Endothelial cell of umbilical vein (primary cell): Measurements from ENCODE around the gene MED12L. TPM values are rescaled to one million over a fixed set of nuclear protein-coding genes. Genes with fewer than 3 reads are reported as not detected.

Source experiments
- BruUV-seq: library from RNA; stranded (reverse); fragments of 400-500 nt; replicated peaks from 2 replicates; lab custom pipeline; 2021; lab: Mats Ljungman, UMichigan
- CTCF ChIA-PET: fragments of 300-600, 350-600 bp; sonication (Branson Sonifier 250); formaldehyde crosslinking; loops from one replicate; lab custom pipeline; 2021; ENCODE audit warnings: antibody characterized with exemption, inconsistent platforms; lab: Charles Lee
- POLR2A ChIA-PET: fragments of 300-600, 350-600 bp; sonication (Branson Sonifier 250); formaldehyde crosslinking; loops from one replicate; lab custom pipeline; 2021; ENCODE audit warnings: antibody characterized with exemption, inconsistent platforms; lab: Charles Lee
- DNase-seq: peaks from one replicate; pipeline ENCODE4 v3.0.0-alpha.2; 2011; ENCODE audit warnings: low read depth, low spot score
- FAIRE-seq: peaks from 2 replicates; lab custom pipeline; 2011; peaks lifted over from hg19 to GRCh38; lab: Jason Lieb, UNC
- H2AFZ ChIP-seq: 2 replicates; pipeline ENCODE4 v1.6.0; 2012; ENCODE audit warnings: low read depth, low read length, control low read depth, inconsistent platforms
- H3K27ac ChIP-seq: 2 replicates; pipeline ENCODE4 v1.5.1; 2011; ENCODE audit warnings: low read depth, mild to moderate bottlenecking, control low read depth, low read length, moderate library complexity; ENCODE audit not compliant: insufficient read depth
- H3K27me3 ChIP-seq, 2 experiments: 2 replicates each; pipeline versions ENCODE4 v1.6.0 to v1.6.1; 2011; ENCODE audit warnings: low read length in 2 of 2, mixed read lengths in 1 of 2; ENCODE audit not compliant: control insufficient read depth in 2 of 2, insufficient read depth in 2 of 2
- H3K36me3 ChIP-seq, 2 experiments: 2 replicates in 1 of 2; 3 replicates in 1 of 2; pipeline ENCODE4 v1.5.1; 2011; ENCODE audit warnings: low read length in 2 of 2, mild to moderate bottlenecking in 1 of 2, moderate library complexity in 1 of 2; ENCODE audit not compliant: control insufficient read depth in 2 of 2, insufficient read depth in 2 of 2; ENCODE audit errors: extremely low read depth in 1 of 2
- H3K4me1 ChIP-seq: 3 replicates; pipeline ENCODE4 v1.5.1; 2011; ENCODE audit warnings: mild to moderate bottlenecking, low read length; ENCODE audit not compliant: control insufficient read depth, insufficient read depth; ENCODE audit errors: extremely low read depth
- H3K4me2 ChIP-seq: 2 replicates; pipeline ENCODE4 v1.6.1; 2011; ENCODE audit warnings: low read length, control low read depth, mixed read lengths; ENCODE audit not compliant: insufficient read depth
- H3K4me3 ChIP-seq, 3 experiments: fragments of 200-600 bp in 1 of 3; sonication (generic), shearing (Covaris generic) in 1 of 3; replicated peaks in 1 of 3; 2 replicates each; pipeline ENCODE4 v1.5.1; 2011 to 2016; ENCODE audit warnings: control low read depth in 3 of 3, low read length in 3 of 3, mild to moderate bottlenecking in 2 of 3, inconsistent platforms in 1 of 3, low read depth in 1 of 3, moderate library complexity in 1 of 3; ENCODE audit not compliant: insufficient read depth in 1 of 3
- H3K79me2 ChIP-seq: 2 replicates; pipeline ENCODE4 v1.6.0; 2012; ENCODE audit warnings: low read length, inconsistent platforms; ENCODE audit not compliant: control insufficient read depth, insufficient read depth
- H3K9ac ChIP-seq: replicated peaks from 2 replicates; pipeline ENCODE3; 2011; ENCODE audit warnings: low read length, control low read depth; ENCODE audit not compliant: insufficient read depth; ENCODE audit errors: extremely low read depth
- H3K9me1 ChIP-seq: replicated peaks from 3 replicates; pipeline ENCODE4 v1.6.0; 2011; ENCODE audit warnings: mild to moderate bottlenecking, low read length; ENCODE audit not compliant: control insufficient read depth, insufficient read depth; ENCODE audit errors: extremely low read depth
- H3K9me3 ChIP-seq: replicated peaks from 2 replicates; pipeline ENCODE4 v1.5.1; 2012; ENCODE audit warnings: low read length, inconsistent platforms; ENCODE audit not compliant: control insufficient read depth, insufficient read depth
- H4K20me1 ChIP-seq: replicated peaks from 2 replicates; pipeline ENCODE3; 2011; ENCODE audit warnings: mild to moderate bottlenecking, low read length; ENCODE audit not compliant: control insufficient read depth, insufficient read depth; ENCODE audit errors: extremely low read depth
- EZH2 ChIP-seq: IDR thresholded peaks from 2 replicates; pipeline ENCODE4 v1.6.1; 2012; ENCODE audit warnings: borderline replicate concordance, low read depth, mild to moderate bottlenecking, moderate library complexity, low read length, inconsistent platforms; ENCODE audit not compliant: severe bottlenecking
- FOS ChIP-seq: IDR thresholded peaks from 2 replicates; pipeline ENCODE4 v1.6.1; 2011; ENCODE audit warnings: mild to moderate bottlenecking, low read length, moderate library complexity, borderline replicate concordance; ENCODE audit not compliant: insufficient read depth
- GATA2 ChIP-seq: IDR thresholded peaks from 2 replicates; pipeline ENCODE4 v1.7.0; 2011; ENCODE audit warnings: low read depth, mild to moderate bottlenecking, moderate library complexity, mixed read lengths, low read length; ENCODE audit not compliant: insufficient read length, insufficient read depth
- JUN ChIP-seq: IDR thresholded peaks from 2 replicates; pipeline ENCODE4 v1.6.1; 2011; ENCODE audit warnings: borderline replicate concordance, low read depth; ENCODE audit not compliant: insufficient read length, insufficient read depth
- MYC ChIP-seq: IDR thresholded peaks from one replicate; pipeline ENCODE4 v1.6.1; 2011; ENCODE audit warnings: mild to moderate bottlenecking, low read depth, low read length
- POLR2A ChIP-seq: IDR thresholded peaks from 2 replicates; pipeline ENCODE4 v1.6.1; 2012; ENCODE audit warnings: low read depth, mild to moderate bottlenecking, control low read depth, low read length
- POLR2AphosphoS5 ChIP-seq: IDR thresholded peaks from 2 replicates; pipeline ENCODE4 v1.6.1; 2012; ENCODE audit warnings: low read depth, mild to moderate bottlenecking, control low read depth, low read length, moderate library complexity; ENCODE audit not compliant: insufficient read depth
- dilution Hi-C: fragments of 300-500 bp; cut with MboI; formaldehyde crosslinking; loops from one replicate; pipeline ENCODE4 v1.15.0; 2019; ENCODE audit warnings: low sequenced_read_pairs; ENCODE audit not compliant: extremely low pct_ligation_motif_present
- intact Hi-C: fragments of 100-400 bp; cut with micrococcal nuclease; formaldehyde crosslinking; loops from one replicate; pipeline ENCODE4 v1.10.0; 2022
- polyA plus RNA-seq, 4 experiments: library from polyadenylated mRNA; depleted of rRNA in 3 of 4; stranded (reverse) in 3 of 4; unstranded in 1 of 4; fragments of >200 nt; gene quantifications; 2 replicates each; pipeline versions ENCODE4 v1.2.1 to v1.2.3, GENCODE V29; 2011 to 2012; ENCODE audit warnings: missing spikeins in 1 of 4
- total RNA-seq: library from RNA; stranded (reverse); gene quantifications from 2 replicates; pipeline ENCODE4 v1.2.3, GENCODE V29; 2021
- TF ChIP-seq, protein P1 (sequence below), 2 donors: IDR thresholded peaks; 1 replicate in 1 of 2; 2 replicates in 1 of 2; pipeline ENCODE4 v1.5.1; 2011; ENCODE audit warnings: low read length in 2 of 2, mild to moderate bottlenecking in 2 of 2, moderate library complexity in 2 of 2, control low read depth in 1 of 2, inconsistent platforms in 1 of 2, low read depth in 1 of 2; ENCODE audit not compliant: insufficient read depth in 1 of 2; ENCODE audit errors: extremely low read depth in 1 of 2
- TF ChIP-seq, protein P2 (sequence below): IDR thresholded peaks from 2 replicates; pipeline ENCODE4 v1.6.1; 2011; ENCODE audit not compliant: insufficient read depth, insufficient read length

The MED12L gene
- total and polyA plus RNA-seq, 2 donors (not counting 3 experiments of a cell fraction or from before 2014, with no cell fraction given): 0.03 to 0.27 TPM

DNA sequence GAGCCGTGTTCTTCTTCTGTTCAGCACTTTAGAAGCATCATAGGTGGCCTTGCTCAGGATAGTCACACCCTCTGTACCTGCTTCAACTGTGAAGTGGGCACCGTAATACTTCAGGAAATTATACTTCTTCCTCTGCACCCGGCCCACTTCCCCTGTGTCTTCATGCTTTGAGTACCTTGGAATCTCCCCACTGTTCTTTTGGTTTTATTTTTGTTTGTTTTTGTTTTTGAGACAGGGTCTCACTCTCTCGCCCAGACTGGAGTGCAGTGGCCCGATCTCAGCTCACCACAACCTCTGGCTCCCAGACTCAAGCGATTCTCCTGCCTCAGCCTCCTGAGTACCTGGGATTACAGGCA, 191.2 kb downstream of the MED12L start:
- ChIA-PET CTCF (interaction anchor here (1.1 to 10.8 kb wide), 2 partner anchors 12 to 109 kb away, joined by 3 to 98 read pairs; no protein-coding TSS in a partner anchor), POLR2A (interaction anchor here (0.7 kb wide), 1 partner anchor 16 kb away, joined by 3 read pairs; no protein-coding TSS in a partner anchor)
- H3K9me1 ChIP-seq: no peaks in the 10 kb centered on the region
- H4K20me1 ChIP-seq: no peaks in the 10 kb centered on the region
- H3K27me3 ChIP-seq: peaks cover 0 to 4% of the 10 kb centered on the region in 2 experiments
- no peak for DNase-seq
- H3K4me2 ChIP-seq: no peak overlapping the region
- no peaks in the 10 kb centered on the region for H3K4me1 ChIP-seq
- intact Hi-C loops (no loop called here), dilution Hi-C loops (no loop called here)
- FAIRE-seq: no peak
- H3K9me3 ChIP-seq: no peaks in the 10 kb centered on the region
- no peak overlapping the region for H2AFZ ChIP-seq
- no peak overlapping the region for H3K27ac ChIP-seq
- no peaks in the 10 kb centered on the region for H3K79me2 ChIP-seq
- H3K36me3 ChIP-seq: no peaks in the 10 kb centered on the region
- no peak overlapping the region for H3K9ac ChIP-seq
- no TSS peak for BruUV-seq
- TF ChIP-seq JUN: no peak
- TF ChIP-seq GATA2: no peak
- no peak for TF ChIP-seq POLR2AphosphoS5
- TF ChIP-seq MYC: no peak
- TF ChIP-seq POLR2A: no peak
- TF ChIP-seq, protein P1, sequence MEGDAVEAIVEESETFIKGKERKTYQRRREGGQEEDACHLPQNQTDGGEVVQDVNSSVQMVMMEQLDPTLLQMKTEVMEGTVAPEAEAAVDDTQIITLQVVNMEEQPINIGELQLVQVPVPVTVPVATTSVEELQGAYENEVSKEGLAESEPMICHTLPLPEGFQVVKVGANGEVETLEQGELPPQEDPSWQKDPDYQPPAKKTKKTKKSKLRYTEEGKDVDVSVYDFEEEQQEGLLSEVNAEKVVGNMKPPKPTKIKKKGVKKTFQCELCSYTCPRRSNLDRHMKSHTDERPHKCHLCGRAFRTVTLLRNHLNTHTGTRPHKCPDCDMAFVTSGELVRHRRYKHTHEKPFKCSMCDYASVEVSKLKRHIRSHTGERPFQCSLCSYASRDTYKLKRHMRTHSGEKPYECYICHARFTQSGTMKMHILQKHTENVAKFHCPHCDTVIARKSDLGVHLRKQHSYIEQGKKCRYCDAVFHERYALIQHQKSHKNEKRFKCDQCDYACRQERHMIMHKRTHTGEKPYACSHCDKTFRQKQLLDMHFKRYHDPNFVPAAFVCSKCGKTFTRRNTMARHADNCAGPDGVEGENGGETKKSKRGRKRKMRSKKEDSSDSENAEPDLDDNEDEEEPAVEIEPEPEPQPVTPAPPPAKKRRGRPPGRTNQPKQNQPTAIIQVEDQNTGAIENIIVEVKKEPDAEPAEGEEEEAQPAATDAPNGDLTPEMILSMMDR (IDR thresholded peaks at IDR 0.05; ENCODE audit: extremely low read depth in 1 of 2, insufficient read depth in 1 of 2, low read depth in 1 of 2, low read length in 2 of 2): no peak
- TF ChIP-seq, protein P2, sequence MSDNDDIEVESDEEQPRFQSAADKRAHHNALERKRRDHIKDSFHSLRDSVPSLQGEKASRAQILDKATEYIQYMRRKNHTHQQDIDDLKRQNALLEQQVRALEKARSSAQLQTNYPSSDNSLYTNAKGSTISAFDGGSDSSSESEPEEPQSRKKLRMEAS: no peak
- TF ChIP-seq FOS: no peak
- no peak for TF ChIP-seq EZH2
- no peak overlapping the region for H3K4me3 ChIP-seq
